DND-41 (cell line): ENCODE results near the gene GPN1.

Experiments used
- EZH2 ChIP-seq: IDR thresholded peaks from 3 replicates; pipeline ENCODE4 v1.6.1; 2012; ENCODE audit warnings: borderline replicate concordance, low read depth, mild to moderate bottlenecking, moderate library complexity, low read length, inconsistent platforms; ENCODE audit not compliant: severe bottlenecking
- TF ChIP-seq, protein P1 (sequence below): IDR thresholded peaks from 2 replicates; pipeline ENCODE4 v1.5.1; 2012; ENCODE audit warnings: borderline replicate concordance, low read length, moderate library complexity, mild to moderate bottlenecking; ENCODE audit not compliant: poor library complexity, severe bottlenecking; ENCODE audit errors: extremely low read depth

DNA sequence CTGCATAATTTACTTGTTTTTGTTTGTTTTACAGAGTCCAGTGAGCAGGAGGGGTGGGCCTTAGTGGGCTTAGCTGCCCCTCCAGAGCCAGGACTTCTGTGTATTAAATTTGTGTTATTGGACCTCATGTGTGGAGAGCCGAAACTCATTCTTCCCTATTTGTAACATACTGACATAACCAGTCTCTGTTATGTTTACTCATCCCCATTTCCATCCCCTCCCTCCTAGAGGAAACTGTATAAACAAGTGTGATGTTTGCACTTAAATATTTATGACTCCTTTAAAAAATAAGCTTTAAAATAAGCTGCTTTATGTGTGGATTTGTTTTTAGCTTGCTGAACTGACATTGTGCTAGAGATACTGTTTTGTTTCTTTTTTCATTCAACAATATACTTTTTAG lies 32.2 kb upstream of the GPN1 start:
- TF ChIP-seq, protein P1, sequence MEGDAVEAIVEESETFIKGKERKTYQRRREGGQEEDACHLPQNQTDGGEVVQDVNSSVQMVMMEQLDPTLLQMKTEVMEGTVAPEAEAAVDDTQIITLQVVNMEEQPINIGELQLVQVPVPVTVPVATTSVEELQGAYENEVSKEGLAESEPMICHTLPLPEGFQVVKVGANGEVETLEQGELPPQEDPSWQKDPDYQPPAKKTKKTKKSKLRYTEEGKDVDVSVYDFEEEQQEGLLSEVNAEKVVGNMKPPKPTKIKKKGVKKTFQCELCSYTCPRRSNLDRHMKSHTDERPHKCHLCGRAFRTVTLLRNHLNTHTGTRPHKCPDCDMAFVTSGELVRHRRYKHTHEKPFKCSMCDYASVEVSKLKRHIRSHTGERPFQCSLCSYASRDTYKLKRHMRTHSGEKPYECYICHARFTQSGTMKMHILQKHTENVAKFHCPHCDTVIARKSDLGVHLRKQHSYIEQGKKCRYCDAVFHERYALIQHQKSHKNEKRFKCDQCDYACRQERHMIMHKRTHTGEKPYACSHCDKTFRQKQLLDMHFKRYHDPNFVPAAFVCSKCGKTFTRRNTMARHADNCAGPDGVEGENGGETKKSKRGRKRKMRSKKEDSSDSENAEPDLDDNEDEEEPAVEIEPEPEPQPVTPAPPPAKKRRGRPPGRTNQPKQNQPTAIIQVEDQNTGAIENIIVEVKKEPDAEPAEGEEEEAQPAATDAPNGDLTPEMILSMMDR = no peak
- TF ChIP-seq EZH2 = no peak
